ENCODE measurements around the gene NR2C2. TPM values are rescaled to one million over a fixed set of nuclear protein-coding genes. Genes with fewer than 3 reads are reported as not detected.

Gene NR2C2
- total and polyA plus RNA-seq, 2 of the 13 experiments (the other 11 are each of a cell fraction or from before 2014, with no cell fraction given) = 7.8 to 11.8 TPM

GRCh38 chr3:14947100-14947885 is at the start of gene NR2C2 (continued):
- no peak for TF ChIP-seq ZNF761 (CRISPR knock-in tag; conservative IDR thresholded peaks at IDR 0.05)
- no peak for TF ChIP-seq KAT2B (IDR thresholded peaks at IDR 0.05; ENCODE audit: borderline replicate concordance, low read depth, low read length)
- 0 out of 2 replicates have a peak, but pooled peaks have one; percentile 23 for TF ChIP-seq SALL1 (CRISPR knock-in tag; IDR thresholded peaks at IDR 0.05)
- TF ChIP-seq ZNF138 (CRISPR knock-in tag; IDR thresholded peaks at IDR 0.05; ENCODE audit: low read depth) = no peak
- no peak for TF ChIP-seq STAT6 (CRISPR knock-in tag; IDR thresholded peaks at IDR 0.05; ENCODE audit: borderline replicate concordance)
- TF ChIP-seq ELF1 (CRISPR knock-in tag; IDR thresholded peaks at IDR 0.05) = no peak
- no peak for TF ChIP-seq ZNF30 (CRISPR knock-in tag; IDR thresholded peaks at IDR 0.05)
- peak; percentile 47; the same call in 1 of the 2 replicates for TF ChIP-seq ZNF619 (CRISPR knock-in tag; IDR thresholded peaks at IDR 0.05)
- TF ChIP-seq POLR2G (IDR thresholded peaks at IDR 0.05; ENCODE audit: low read depth, low read length) = peak; percentile 74
- TF ChIP-seq ARID4A (CRISPR knock-in tag; IDR thresholded peaks at IDR 0.05; ENCODE audit: borderline replicate concordance) = peak; percentile 68
- TF ChIP-seq, protein P1, sequence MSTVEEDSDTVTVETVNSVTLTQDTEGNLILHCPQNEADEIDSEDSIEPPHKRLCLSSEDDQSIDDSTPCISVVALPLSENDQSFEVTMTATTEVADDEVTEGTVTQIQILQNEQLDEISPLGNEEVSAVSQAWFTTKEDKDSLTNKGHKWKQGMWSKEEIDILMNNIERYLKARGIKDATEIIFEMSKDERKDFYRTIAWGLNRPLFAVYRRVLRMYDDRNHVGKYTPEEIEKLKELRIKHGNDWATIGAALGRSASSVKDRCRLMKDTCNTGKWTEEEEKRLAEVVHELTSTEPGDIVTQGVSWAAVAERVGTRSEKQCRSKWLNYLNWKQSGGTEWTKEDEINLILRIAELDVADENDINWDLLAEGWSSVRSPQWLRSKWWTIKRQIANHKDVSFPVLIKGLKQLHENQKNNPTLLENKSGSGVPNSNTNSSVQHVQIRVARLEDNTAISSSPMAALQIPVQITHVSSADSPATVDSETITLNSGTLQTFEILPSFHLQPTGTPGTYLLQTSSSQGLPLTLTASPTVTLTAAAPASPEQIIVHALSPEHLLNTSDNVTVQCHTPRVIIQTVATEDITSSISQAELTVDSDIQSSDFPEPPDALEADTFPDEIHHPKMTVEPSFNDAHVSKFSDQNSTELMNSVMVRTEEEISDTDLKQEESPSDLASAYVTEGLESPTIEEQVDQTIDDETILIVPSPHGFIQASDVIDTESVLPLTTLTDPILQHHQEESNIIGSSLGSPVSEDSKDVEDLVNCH (CRISPR knock-in tag; IDR thresholded peaks at IDR 0.05) = no peak
- no peak for TF ChIP-seq SOX13 (IDR thresholded peaks at IDR 0.05)
- TF ChIP-seq SOX13 (CRISPR knock-in tag; conservative IDR thresholded peaks at IDR 0.05 in 1 of 2, IDR thresholded peaks at IDR 0.05 in 1 of 2) = no peak
- TF ChIP-seq ZNF354B (CRISPR knock-in tag; IDR thresholded peaks at IDR 0.05) = no peak
- TF ChIP-seq, protein P2, sequence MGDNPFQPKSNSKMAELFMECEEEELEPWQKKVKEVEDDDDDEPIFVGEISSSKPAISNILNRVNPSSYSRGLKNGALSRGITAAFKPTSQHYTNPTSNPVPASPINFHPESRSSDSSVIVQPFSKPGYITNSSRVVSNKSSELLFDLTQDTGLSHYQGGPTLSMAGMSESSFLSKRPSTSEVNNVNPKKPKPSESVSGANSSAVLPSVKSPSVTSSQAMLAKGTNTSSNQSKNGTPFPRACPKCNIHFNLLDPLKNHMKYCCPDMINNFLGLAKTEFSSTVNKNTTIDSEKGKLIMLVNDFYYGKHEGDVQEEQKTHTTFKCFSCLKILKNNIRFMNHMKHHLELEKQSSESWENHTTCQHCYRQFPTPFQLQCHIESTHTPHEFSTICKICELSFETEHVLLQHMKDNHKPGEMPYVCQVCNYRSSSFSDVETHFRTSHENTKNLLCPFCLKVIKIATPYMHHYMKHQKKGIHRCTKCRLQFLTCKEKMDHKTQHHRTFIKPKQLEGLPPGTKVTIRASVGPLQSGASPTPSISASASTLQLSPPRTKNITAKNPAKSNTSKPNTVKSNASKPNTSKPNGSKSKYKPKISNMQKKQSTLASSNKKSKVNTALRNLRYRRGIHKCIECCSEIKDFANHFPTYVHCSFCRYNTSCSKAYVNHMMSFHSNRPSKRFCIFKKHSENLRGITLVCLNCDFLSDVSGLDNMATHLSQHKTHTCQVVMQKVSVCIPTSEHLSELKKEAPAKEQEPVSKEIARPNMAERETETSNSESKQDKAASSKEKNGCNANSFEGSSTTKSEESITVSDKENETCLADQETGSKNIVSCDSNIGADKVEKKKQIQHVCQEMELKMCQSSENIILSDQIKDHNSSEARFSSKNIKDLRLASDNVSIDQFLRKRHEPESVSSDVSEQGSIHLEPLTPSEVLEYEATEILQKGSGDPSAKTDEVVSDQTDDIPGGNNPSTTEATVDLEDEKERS (CRISPR knock-in tag; IDR thresholded peaks at IDR 0.05) = peak; percentile 26; the same call in 1 of the 2 replicates
- no peak for TF ChIP-seq ZNF569 (CRISPR knock-in tag; IDR thresholded peaks at IDR 0.05; ENCODE audit: borderline replicate concordance)
